BLaER1 (cell line): ENCODE data around the gene NCKAP5L.

Experiments
- H3K27ac ChIP-seq: shearing (Covaris generic); formaldehyde crosslinking; 2 replicates; pipeline ENCODE4 v1.8.1; 2022
- H3K27me3 ChIP-seq: shearing (Covaris generic); formaldehyde crosslinking; 2 replicates; pipeline ENCODE4 v1.8.1; 2022
- H3K36me3 ChIP-seq: shearing (Covaris generic); formaldehyde crosslinking; 2 replicates; pipeline ENCODE4 v1.8.1; 2022
- H3K4me1 ChIP-seq: shearing (Covaris generic); formaldehyde crosslinking; 2 replicates; pipeline ENCODE4 v1.8.1; 2022
- H3K4me2 ChIP-seq: shearing (Covaris generic); formaldehyde crosslinking; 2 replicates; pipeline ENCODE4 v1.8.1; 2022
- H3K4me3 ChIP-seq: shearing (Covaris generic); formaldehyde crosslinking; 2 replicates; pipeline ENCODE4 v1.8.1; 2022
- H3K9ac ChIP-seq: shearing (Covaris generic); formaldehyde crosslinking; 2 replicates; pipeline ENCODE4 v1.8.1; 2022
- H3K9me3 ChIP-seq: shearing (Covaris generic); formaldehyde crosslinking; 2 replicates; pipeline ENCODE4 v1.8.1; 2022
- H4K20me1 ChIP-seq: shearing (Covaris generic); formaldehyde crosslinking; 2 replicates; pipeline ENCODE4 v1.8.1; 2022
- Cebpa-rat ChIP-seq: shearing (Covaris generic); IDR thresholded peaks from 2 replicates; pipeline ENCODE4 v1.8.1; 2022

The NCKAP5L gene, protein sequence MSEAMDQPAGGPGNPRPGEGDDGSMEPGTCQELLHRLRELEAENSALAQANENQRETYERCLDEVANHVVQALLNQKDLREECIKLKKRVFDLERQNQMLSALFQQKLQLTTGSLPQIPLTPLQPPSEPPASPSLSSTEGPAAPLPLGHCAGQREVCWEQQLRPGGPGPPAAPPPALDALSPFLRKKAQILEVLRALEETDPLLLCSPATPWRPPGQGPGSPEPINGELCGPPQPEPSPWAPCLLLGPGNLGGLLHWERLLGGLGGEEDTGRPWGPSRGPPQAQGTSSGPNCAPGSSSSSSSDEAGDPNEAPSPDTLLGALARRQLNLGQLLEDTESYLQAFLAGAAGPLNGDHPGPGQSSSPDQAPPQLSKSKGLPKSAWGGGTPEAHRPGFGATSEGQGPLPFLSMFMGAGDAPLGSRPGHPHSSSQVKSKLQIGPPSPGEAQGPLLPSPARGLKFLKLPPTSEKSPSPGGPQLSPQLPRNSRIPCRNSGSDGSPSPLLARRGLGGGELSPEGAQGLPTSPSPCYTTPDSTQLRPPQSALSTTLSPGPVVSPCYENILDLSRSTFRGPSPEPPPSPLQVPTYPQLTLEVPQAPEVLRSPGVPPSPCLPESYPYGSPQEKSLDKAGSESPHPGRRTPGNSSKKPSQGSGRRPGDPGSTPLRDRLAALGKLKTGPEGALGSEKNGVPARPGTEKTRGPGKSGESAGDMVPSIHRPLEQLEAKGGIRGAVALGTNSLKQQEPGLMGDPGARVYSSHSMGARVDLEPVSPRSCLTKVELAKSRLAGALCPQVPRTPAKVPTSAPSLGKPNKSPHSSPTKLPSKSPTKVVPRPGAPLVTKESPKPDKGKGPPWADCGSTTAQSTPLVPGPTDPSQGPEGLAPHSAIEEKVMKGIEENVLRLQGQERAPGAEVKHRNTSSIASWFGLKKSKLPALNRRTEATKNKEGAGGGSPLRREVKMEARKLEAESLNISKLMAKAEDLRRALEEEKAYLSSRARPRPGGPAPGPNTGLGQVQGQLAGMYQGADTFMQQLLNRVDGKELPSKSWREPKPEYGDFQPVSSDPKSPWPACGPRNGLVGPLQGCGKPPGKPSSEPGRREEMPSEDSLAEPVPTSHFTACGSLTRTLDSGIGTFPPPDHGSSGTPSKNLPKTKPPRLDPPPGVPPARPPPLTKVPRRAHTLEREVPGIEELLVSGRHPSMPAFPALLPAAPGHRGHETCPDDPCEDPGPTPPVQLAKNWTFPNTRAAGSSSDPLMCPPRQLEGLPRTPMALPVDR (N-terminal part only)

DNA sequence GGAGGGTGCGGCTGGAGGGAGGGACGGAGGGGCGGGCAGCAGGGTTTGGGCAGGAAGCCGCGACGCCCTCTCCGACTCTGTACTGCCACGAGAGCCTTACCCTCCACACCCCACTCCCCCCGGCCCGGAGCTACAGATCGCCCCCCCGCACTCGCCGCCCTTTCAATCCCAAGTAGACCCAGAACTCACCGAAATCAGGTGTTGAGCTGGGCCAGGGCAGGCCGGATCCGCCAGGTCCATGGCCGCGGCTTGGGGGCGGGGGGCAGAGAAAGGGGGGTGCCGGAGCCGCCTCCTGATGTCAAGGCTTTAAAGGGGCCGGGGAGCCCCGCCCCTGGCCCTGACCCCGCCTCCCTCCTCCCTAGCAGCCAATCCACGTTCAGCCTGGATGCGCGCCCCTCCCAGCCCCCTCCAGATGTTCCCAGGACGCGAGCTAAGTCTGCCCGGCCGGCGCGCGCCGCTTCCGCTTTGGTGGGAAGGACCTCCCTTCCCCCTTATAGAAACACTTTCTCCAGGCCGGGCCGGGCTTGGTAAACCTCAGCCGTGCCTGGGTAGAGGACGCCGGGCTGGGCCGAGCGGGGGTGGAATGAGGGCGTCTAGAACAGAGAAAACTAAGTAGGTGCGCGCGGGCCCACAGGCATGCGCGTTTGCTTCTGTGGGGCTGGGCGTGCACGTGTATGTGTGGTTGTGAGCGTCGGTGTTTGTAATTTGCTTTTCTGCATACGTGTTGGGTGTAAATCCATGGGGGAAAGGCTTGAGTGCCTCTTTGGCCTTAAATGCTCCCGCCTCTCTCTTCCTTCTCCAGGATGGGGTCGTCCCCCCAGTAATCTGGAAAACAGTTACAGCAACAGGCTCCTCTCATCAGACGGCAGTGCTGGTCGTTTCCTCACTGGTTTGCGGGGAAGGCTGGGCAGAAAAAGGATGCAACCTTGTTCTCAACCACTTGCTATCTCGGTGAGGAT, at the start of gene NCKAP5L:
TSS of gene NCKAP5L (minus strand) at position 281 of the 959 bp plus-strand sequence. CDS start 24,369 bp downstream, outside the sequence.
- Histone ChIP-seq H4K20me1 (peaks cover 42% of the 10 kb centered on the region), H3K9ac (peak within 1 kb of the TSS; percentile 83), H3K27me3 (no peaks in the 10 kb centered on the region)

DNA sequence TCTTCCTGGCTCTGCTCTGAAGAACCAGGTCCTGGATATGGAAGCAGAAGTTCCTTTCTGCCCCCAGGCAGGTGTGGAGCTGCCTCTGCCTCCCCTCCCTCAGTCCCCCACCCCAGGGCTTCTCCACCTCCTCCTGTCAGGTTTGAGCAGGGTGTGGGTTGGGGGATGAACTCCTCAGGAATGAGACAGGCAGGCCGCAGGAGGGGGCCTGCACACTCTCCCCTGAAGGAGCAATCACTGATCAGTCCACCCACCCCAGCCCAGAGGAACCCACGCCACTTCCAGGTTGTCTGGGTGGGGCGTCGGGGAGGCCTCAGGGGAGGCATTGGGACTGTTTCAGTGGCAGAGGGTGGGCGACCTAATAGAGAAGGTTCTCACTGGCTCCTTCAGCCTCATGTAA, 48.9 kb upstream of the NCKAP5L start:
- no peak overlapping the region for H3K4me3 ChIP-seq
- no peaks in the 10 kb centered on the region for H3K9me3 ChIP-seq
- H3K4me1 ChIP-seq, result no peaks in the 10 kb centered on the region
- no peak overlapping the region for H3K9ac ChIP-seq
- no peak overlapping the region for H3K27ac ChIP-seq
- H3K27me3 ChIP-seq, result no peaks in the 10 kb centered on the region
- no peaks in the 10 kb centered on the region for H4K20me1 ChIP-seq
- H3K36me3 ChIP-seq, result no peaks in the 10 kb centered on the region
- H3K4me2 ChIP-seq, result no peak overlapping the region
- TF ChIP-seq Cebpa-rat, result no peak

More for the DNA sequence above, at the start of gene NCKAP5L:
- no peak for TF ChIP-seq Cebpa-rat
- H3K9me3 ChIP-seq, result no peaks in the 10 kb centered on the region
- H3K4me1 ChIP-seq, result peaks cover 48% of the 10 kb centered on the region
- peak within 1 kb of the TSS; percentile 98 for H3K4me2 ChIP-seq
- H3K36me3 ChIP-seq, result no peaks in the 10 kb centered on the region; the same call in 1 of the 2 replicates
- H3K4me3 ChIP-seq, result peak within 1 kb of the TSS; percentile 77
- peak within 1 kb of the TSS; percentile 79 for H3K27ac ChIP-seq

DNA sequence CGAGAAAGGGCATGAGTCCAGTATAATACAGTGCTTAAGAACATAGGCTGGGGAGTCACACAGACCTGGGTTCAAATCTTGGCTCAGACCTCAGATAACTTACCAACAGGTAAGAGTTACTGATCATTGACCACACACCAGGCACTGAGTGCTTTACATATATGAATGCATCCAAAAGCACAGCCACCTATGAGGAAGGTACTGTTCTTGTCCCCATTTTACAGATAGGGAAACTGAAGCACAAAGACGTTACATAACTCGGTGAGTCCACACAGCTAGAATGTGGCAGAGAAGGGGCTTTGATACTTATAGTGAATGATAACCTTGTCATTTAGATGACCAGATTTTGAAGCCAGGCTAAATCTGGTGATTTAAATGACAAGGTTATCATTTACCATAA, 47.9 kb upstream of the NCKAP5L start:
- no peak overlapping the region for H3K4me2 ChIP-seq
- H3K9ac ChIP-seq, result no peak overlapping the region
- H3K27ac ChIP-seq, result no peak overlapping the region
- H3K4me3 ChIP-seq, result no peak overlapping the region
- no peak for TF ChIP-seq Cebpa-rat
- no peaks in the 10 kb centered on the region for H3K27me3 ChIP-seq
- H3K36me3 ChIP-seq, result no peaks in the 10 kb centered on the region
- H3K9me3 ChIP-seq, result no peaks in the 10 kb centered on the region
- H4K20me1 ChIP-seq, result no peaks in the 10 kb centered on the region
- no peaks in the 10 kb centered on the region for H3K4me1 ChIP-seq

DNA sequence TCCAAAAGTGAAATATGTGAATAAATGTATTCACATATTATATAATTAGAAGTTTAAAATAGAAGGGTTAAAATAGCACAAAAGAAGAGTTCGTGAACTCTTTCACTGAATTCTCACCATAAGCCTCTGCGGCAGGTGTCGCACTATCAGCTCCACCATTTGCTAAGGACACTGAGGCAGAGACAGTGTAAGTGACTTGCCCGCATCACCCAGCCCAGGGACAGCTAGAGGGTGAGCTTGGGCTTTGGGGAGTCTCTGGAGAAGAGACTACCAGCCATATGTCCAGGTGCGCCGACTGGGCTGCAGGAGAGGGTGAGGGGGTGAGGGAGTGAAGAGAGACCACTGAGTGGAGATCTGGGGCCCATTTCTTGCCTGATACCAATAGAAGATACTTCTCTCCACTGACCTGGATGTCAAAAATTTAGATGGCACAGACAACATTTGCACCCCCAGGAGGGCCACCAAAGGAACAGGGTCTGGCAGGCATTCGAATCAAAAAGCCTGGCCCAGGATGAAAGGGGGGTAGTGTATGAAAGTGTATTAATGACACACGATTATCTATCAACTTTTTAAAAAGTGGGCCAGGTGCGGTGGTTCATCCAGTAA, 47.0 kb upstream of the NCKAP5L start:
- H4K20me1 ChIP-seq, result no peaks in the 10 kb centered on the region
- no peak overlapping the region for H3K27ac ChIP-seq
- no peak for TF ChIP-seq Cebpa-rat
- H3K36me3 ChIP-seq, result no peaks in the 10 kb centered on the region
- H3K9me3 ChIP-seq, result no peaks in the 10 kb centered on the region
- no peaks in the 10 kb centered on the region for H3K4me1 ChIP-seq
- H3K4me2 ChIP-seq, result no peak overlapping the region
- no peak overlapping the region for H3K4me3 ChIP-seq
- H3K27me3 ChIP-seq, result no peaks in the 10 kb centered on the region
- H3K9ac ChIP-seq, result no peak overlapping the region

DNA sequence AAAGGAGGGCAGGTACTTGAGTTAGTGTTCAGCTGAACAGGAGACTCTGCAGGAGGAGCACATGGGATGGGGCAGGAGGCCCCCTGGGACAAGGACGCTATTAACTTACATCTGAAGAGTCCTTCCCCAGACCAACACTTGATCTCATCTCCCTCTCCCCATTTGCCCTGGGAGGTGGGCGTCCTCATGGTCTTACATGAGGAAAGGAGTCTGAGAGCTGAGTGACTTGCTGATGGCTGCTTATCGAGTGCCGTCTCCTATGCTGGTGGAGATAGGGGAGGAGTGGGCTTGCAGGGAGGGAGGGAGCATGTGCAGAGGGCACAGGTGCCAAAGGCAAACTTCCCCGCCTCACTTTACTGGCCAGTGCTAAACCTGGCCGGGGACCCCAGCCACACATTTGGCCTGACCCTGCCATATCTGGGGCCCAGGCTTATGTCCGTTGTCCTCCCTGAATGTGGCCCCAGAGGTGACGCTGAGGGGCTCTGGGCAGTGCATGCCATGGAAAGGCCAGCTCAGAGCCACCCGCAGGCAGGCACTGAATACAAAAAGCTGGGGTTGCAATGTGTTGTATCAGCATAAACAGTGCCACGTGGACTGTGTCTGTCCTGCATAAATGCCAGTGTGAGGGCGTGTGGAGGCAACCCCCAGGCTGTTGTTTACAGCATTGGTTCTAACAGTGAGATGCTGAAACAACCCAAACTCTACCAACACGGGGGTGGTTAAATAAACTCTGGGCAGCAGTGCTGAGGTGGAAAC, 46.1 kb upstream of the NCKAP5L start:
- TF ChIP-seq Cebpa-rat, result no peak
- Histone ChIP-seq H3K9ac (no peak overlapping the region), H3K27me3 (no peaks in the 10 kb centered on the region), H3K4me3 (no peak overlapping the region), H3K4me2 (no peak overlapping the region), H3K27ac (no peak overlapping the region), H3K4me1 (peaks cover 5% of the 10 kb centered on the region; the same call in 1 of the 2 replicates), H3K36me3 (no peaks in the 10 kb centered on the region), H3K9me3 (no peaks in the 10 kb centered on the region), H4K20me1 (no peaks in the 10 kb centered on the region)

DNA sequence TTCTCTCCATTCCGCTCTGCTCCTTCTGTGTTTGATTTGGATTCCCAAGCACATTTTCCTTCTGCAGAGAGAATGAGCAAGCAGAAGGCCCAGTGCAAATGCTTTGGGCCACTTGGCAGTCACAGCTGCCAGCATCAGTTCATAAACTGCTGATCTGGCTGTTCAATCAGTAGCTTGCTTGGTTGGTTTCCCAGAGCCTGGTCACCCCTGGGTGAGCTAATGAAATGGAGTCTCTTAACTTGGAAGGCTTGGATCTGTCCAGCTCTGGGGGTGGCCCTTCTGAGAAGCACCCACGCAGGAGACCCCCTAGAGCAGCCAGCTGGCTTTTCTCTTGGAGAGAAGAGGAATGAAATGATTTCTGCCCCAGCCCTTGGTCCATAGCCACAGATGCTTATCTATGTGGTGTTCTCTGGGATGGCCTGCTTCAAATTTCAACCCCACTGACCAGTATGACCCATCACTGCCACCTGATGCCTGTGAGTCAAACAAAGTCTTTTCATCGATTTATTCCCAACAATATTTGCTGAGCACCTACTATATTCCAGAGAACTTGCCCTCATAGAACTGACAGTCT, 45.2 kb upstream of the NCKAP5L start:
- Histone ChIP-seq H3K9ac (no peak overlapping the region), H3K4me1 (peaks cover 10% of the 10 kb centered on the region; the same call in 1 of the 2 replicates), H3K27ac (no peak overlapping the region), H3K36me3 (no peaks in the 10 kb centered on the region), H3K4me2 (no peak overlapping the region), H3K9me3 (no peaks in the 10 kb centered on the region), H4K20me1 (no peaks in the 10 kb centered on the region), H3K4me3 (no peak overlapping the region), H3K27me3 (no peaks in the 10 kb centered on the region)
- TF ChIP-seq Cebpa-rat, result no peak

DNA sequence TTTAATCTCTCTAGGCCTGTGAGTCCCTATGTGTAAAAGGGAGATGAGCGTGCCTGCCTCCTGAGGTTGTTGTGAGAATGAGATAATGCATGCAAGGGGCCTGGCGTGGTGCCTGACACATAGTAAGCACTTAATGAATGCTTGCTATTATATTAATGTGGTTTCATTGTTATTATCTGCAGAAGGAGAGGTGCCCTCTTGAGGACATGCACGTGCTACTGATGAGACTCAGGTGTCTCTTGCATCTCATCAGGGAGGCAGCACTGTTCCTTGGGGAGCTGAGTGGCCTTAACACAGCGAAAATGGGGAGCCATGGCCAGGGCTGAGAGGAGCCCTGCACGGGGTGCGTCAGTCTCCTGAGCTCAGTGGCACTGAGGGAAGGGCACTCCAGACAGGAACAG, 44.6 kb upstream of the NCKAP5L start:
- Histone ChIP-seq H3K9ac (no peak overlapping the region), H3K4me1 (peaks cover 10% of the 10 kb centered on the region; the same call in 1 of the 2 replicates), H4K20me1 (no peaks in the 10 kb centered on the region), H3K4me3 (no peak overlapping the region), H3K4me2 (no peak overlapping the region), H3K36me3 (no peaks in the 10 kb centered on the region), H3K27ac (no peak overlapping the region), H3K27me3 (no peaks in the 10 kb centered on the region), H3K9me3 (no peaks in the 10 kb centered on the region)
- no peak for TF ChIP-seq Cebpa-rat
